Subcutaneous adipose tissue (tissue), 4 donors: ENCODE data around the gene GRAMD4. TPM values are rescaled to one million over a fixed set of nuclear protein-coding genes. Genes with fewer than 3 reads are reported as not detected.

Experiments
- total RNA-seq, 4 donors: library from RNA; depleted of rRNA; stranded (reverse); fragments of >200 nt; gene quantifications; one replicate each; pipeline ENCODE4 v1.1.0, GENCODE V29; 2016
- TF ChIP-seq, protein P1 (sequence below): fragments of 450-650 bp; IDR thresholded peaks from one replicate; pipeline ENCODE4 v1.5.1; 2016; ENCODE audit warnings: low read depth, mild to moderate bottlenecking, control low read depth, antibody characterized with exemption, moderate library complexity

The GRAMD4 gene
- total RNA-seq, 4 donors from 2014 or later = 9.9 to 39.4 (median 23.0) TPM

DNA sequence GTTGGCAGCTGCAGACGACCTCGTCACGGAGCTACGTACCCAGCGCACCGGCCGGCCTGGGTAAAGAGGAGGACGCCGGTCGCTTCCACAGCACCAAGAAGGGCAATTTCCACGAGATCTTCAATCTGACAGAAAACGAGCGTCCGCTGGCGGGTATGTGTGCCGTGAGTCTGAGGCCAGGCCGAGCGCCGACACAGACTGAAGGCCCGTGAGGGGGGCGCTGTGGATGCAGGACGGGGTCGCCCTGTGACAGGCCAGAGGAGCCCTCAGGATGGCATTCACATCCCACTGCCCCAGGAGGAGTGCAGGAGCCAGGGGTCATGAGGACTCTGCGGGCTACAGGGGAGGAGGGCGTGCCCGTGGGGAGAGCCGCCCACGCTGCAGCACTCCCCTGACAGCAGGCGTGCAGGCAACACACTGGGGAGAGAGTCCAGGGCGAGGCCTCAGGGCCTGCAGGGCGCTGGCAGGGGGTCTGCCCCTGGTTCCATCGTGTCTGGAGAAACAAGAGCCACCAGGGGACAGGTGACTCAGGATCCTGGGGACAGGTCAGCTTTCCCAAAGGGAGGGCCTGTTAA, 53.6 kb downstream of the GRAMD4 start:
- TF ChIP-seq, protein P1, sequence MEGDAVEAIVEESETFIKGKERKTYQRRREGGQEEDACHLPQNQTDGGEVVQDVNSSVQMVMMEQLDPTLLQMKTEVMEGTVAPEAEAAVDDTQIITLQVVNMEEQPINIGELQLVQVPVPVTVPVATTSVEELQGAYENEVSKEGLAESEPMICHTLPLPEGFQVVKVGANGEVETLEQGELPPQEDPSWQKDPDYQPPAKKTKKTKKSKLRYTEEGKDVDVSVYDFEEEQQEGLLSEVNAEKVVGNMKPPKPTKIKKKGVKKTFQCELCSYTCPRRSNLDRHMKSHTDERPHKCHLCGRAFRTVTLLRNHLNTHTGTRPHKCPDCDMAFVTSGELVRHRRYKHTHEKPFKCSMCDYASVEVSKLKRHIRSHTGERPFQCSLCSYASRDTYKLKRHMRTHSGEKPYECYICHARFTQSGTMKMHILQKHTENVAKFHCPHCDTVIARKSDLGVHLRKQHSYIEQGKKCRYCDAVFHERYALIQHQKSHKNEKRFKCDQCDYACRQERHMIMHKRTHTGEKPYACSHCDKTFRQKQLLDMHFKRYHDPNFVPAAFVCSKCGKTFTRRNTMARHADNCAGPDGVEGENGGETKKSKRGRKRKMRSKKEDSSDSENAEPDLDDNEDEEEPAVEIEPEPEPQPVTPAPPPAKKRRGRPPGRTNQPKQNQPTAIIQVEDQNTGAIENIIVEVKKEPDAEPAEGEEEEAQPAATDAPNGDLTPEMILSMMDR = no peak

DNA sequence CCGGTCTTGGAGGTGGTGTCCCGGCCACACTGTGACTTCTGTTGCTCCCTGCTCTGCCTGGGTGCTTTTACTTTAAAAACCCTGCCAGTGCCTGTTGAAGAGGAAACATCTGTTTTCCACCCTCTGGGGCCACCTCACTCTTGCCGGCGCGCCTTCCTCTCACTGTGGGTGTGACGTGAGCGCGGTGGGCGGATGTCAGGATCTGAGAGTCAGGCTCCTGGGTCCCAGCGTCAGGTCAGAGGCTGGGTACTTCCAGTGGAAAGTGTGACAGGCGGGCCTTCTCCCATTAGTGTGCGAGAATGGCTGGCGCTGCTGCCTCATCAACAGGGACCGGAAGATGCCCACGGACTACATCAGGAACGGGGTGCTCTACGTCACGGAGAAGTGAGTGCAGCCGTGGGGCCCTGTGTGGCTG, 54.2 kb downstream of the GRAMD4 start:
- TF ChIP-seq, protein P1 = no peak

DNA sequence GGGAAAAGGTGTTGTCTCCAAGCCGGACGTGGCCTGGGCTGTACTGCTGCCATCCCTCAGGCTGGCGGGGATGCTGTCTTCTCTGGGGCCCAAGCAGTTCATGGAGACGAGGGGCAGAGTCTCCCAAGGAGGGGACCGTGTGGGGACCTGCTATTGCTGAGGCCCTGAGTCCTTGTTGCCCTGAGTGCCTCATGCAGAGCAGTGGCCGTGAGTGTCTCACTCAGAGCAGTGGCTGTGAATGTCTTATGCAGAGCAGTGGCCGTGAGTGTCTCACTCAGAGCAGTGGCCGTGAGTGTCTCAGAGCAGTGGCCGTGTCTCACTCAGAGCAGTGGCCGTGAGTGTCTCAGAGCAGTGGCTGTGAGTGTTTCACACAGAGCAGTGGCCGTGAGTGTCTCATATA, 54.7 kb downstream of the GRAMD4 start:
- TF ChIP-seq, protein P1 = no peak

DNA sequence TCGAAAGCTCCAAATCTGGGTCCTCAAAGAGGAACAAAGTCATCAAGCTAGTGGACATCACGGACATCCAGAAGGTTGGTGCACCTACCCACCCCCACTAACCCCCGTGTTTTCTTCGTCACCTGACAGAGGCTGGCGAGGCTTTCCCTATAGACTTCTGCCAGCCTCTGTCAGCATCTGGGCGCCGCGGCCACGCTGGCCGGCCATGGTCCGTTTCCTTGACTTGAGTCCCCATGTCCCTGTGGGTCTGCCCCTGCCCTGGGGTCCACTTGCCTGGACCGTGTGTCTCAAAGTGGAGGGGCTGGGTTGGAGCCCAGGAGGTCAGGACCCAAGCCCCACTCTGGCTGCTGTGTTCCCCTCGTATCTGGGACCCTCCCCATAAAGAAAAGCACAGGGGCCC, 55.3 kb downstream of the GRAMD4 start:
- TF ChIP-seq, protein P1 = no peak

DNA sequence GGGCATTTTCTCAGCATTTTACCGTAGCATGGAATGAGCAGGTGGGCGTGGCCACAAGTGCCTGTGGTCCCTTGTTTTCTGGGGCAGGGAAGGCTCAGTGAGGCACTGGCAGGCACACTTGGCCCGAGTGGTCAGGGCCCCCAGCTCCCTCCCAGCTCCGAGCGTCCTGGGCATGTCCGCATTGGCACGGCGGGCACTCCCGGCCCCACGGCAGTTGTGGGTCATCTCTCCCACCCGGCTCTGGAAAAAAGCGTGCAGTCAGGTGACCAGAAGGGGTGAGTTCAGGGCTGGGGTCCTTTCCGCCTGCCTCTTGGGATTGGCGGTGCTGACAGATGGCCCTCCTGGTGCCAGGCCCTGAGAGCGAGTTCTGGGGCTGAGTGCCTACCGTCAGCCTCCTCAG, 55.8 kb downstream of the GRAMD4 start:
- TF ChIP-seq, protein P1 = no peak

DNA sequence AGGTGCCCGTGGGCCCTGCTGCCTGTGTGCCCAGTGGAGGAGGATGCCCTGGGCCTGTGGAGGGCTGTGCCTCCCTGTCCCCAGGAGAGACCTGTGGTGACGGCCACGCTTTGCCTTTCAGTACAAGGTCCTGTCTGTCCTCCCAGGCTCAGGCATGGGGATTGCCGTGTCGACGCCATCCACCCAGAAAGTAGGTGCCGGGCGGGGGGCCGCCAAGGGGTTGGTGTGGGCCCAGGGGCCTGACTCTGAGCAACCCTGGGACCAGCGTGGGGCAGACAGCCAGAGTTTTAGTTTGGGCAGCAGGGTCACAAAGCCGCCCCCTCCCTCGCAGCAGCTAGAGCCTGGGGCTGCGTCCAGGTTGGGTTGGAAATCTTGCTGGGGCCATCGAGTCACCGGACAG, 56.3 kb downstream of the GRAMD4 start:
- TF ChIP-seq, protein P1 = no peak

DNA sequence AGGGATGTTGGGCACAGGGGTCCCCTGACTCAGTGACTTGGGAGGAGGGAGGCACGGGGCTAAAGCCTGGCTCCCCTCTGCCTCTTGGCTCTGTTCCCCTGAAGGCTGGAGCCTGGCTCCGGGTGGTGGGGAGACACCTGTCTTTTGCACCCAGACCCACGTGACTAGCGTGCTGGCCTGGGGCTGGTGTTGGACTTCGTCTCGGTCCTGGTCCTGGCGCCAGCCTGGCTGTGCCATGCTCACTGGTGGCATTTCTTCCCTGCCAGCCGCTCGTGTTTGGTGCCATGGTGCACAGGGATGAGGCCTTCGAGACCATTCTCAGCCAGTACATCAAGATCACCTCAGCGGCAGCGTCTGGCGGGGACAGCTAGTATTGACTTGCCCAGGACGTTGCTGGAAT, 56.7 kb downstream of the GRAMD4 start:
- TF ChIP-seq, protein P1 = no peak
